ENCODE measurements around the gene SLC43A2. TPM values are rescaled to one million over a fixed set of nuclear protein-coding genes. Genes with fewer than 3 reads are reported as not detected.

Gene SLC43A2
- total RNA-seq, 1 donor from 2014 or later = 5.2 TPM

GRCh38 chr17:1571341-1571704 lies 57.3 kb downstream of the SLC43A2 start:
- intact Hi-C loops (cut with DNase I) = loop anchor here (10.0 kb wide), 1 partner anchor 143 kb away; the partner anchor contains the start of gene TLCD2
- Histone ChIP-seq H3K4me1 (peaks cover 19% of the 10 kb centered on the region), H3K27me3 (no peaks in the 10 kb centered on the region), H3K27ac (no peak overlapping the region), H3K4me3 (no peak overlapping the region), H3K36me3 (no peaks in the 10 kb centered on the region), H3K9me3 (no peaks in the 10 kb centered on the region)
- TF ChIP-seq POLR2AphosphoS5 (IDR thresholded peaks at IDR 0.05; ENCODE audit: insufficient read depth in 1 of 2, low read depth in 1 of 2) = no peak
- no peak for TF ChIP-seq CTCF (IDR thresholded peaks at IDR 0.05)
- no peak for TF ChIP-seq POLR2A (IDR thresholded peaks at IDR 0.05)
- DNase-seq (ENCODE audit: extremely low spot score in 2 of 2) = no peak

- H3K9me3 ChIP-seq = no peaks in the 10 kb centered on the region
- intact Hi-C loops (cut with DNase I) = no loop called here
- H3K27me3 ChIP-seq = no peaks in the 10 kb centered on the region
- no peaks in the 10 kb centered on the region for H3K36me3 ChIP-seq
- H3K27ac ChIP-seq = no peak overlapping the region
- peaks cover 6% of the 10 kb centered on the region for H3K4me1 ChIP-seq
- H3K4me3 ChIP-seq = no peak overlapping the region
- DNase-seq (ENCODE audit: extremely low spot score in 2 of 2) = no peak
- TF ChIP-seq CTCF (IDR thresholded peaks at IDR 0.05) (no peak), POLR2AphosphoS5 (IDR thresholded peaks at IDR 0.05; ENCODE audit: insufficient read depth in 1 of 2, low read depth in 1 of 2) (no peak), POLR2A (IDR thresholded peaks at IDR 0.05) (no peak)
Measured at GRCh38 chr17:1568950-1569810, 59.5 kb downstream of the SLC43A2 start.

GRCh38 chr17:1566505-1567199 lies 62.0 kb downstream of the SLC43A2 start:
- no peak for DNase-seq (ENCODE audit: extremely low spot score in 2 of 2)
- H3K4me1 ChIP-seq = peaks cover 8% of the 10 kb centered on the region
- H3K36me3 ChIP-seq = no peaks in the 10 kb centered on the region
- no peaks in the 10 kb centered on the region for H3K9me3 ChIP-seq
- H3K27ac ChIP-seq = no peak overlapping the region
- no peak overlapping the region for H3K4me3 ChIP-seq
- intact Hi-C loops (cut with DNase I) = no loop called here
- H3K27me3 ChIP-seq = no peaks in the 10 kb centered on the region
- TF ChIP-seq CTCF (IDR thresholded peaks at IDR 0.05) = no peak

GRCh38 chr17:1565877-1566276 lies 62.8 kb downstream of the SLC43A2 start:
- Histone ChIP-seq H3K4me1 (peaks cover 16% of the 10 kb centered on the region), H3K27ac (no peak overlapping the region), H3K4me3 (no peak overlapping the region), H3K36me3 (no peaks in the 10 kb centered on the region), H3K9me3 (no peaks in the 10 kb centered on the region), H3K27me3 (no peaks in the 10 kb centered on the region)
- TF ChIP-seq POLR2A (IDR thresholded peaks at IDR 0.05) (no peak), CTCF (IDR thresholded peaks at IDR 0.05) (no peak), POLR2AphosphoS5 (IDR thresholded peaks at IDR 0.05; ENCODE audit: insufficient read depth in 1 of 2, low read depth in 1 of 2) (no peak)
- no peak for DNase-seq (ENCODE audit: extremely low spot score in 2 of 2)
- intact Hi-C loops (cut with DNase I) = no loop called here
